Endometrial microvascular endothelial cells (primary cell): ENCODE measurements around the gene GPR101. TPM values are rescaled to one million over a fixed set of nuclear protein-coding genes. Genes with fewer than 3 reads are reported as not detected.

Source experiments
- in situ Hi-C: cut with HindIII; loops from 2 replicates; pipeline ENCODE4 v1.10.0; 2017; ENCODE audit warnings: low sequenced_read_pairs, low pct_unique_long_range_greater_than_20kb; ENCODE audit errors: inconsistent ontology term
- total RNA-seq: library from RNA; depleted of rRNA; stranded (reverse); fragments of >200 nt; gene quantifications from one replicate; pipeline ENCODE4 v1.2.3, GENCODE V29; 2015; ENCODE audit errors: inconsistent ontology term

The GPR101 gene
- not detected for total RNA-seq

- in situ Hi-C loops = no loop called here
Measured at GRCh38 chrX:137033774-137034507, at the start of gene GPR101. Gene GPR101, minus strand, starts transcription at chrX:137033995. Its CDS starts 2,321 bp downstream, at chrX:137031674.

- in situ Hi-C loops = no loop called here
Measured at GRCh38 chrX:137081239-137081638, 47.4 kb upstream of the GPR101 start.

- in situ Hi-C loops = no loop called here
Measured at GRCh38 chrX:137072396-137072795, 38.6 kb upstream of the GPR101 start.

GRCh38 chrX:137071596-137071995 lies 37.8 kb upstream of the GPR101 start:
- in situ Hi-C loops = no loop called here

GRCh38 chrX:137067147-137067546 lies 33.4 kb upstream of the GPR101 start:
- in situ Hi-C loops = no loop called here

- in situ Hi-C loops = no loop called here
Measured at GRCh38 chrX:137062915-137063617, 29.3 kb upstream of the GPR101 start.

- in situ Hi-C loops = no loop called here
Measured at GRCh38 chrX:137058339-137059127, 24.7 kb upstream of the GPR101 start.

DNA sequence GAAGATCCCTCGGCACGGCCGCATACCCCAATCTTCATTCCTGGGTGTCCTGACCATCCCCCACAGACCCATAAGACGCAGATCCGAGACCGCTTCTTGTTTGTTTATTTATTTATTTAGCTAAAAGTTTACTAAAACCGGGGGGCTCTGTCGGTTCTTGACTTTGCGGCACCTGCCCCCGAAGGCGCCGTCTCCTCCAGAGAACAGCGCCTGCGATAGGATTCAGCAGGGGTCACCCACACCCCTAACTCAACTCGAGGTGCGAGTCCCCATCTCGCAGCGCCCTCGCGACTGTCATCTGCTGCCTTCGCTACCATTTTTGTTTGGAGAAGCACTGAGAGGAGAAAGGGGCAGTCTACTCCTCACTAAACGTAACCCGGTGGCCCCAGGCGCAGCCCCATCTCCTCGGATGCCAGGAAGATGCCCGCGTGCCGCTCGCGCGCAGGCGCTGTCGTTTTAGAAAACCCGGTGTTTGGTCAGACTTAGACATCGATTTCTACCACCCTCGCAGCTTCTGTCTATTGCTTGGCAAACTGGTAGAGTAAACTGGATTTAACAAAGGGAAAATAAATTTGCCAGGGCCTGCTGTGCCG lies 18.9 kb upstream of the GPR101 start:
- in situ Hi-C loops = no loop called here

DNA sequence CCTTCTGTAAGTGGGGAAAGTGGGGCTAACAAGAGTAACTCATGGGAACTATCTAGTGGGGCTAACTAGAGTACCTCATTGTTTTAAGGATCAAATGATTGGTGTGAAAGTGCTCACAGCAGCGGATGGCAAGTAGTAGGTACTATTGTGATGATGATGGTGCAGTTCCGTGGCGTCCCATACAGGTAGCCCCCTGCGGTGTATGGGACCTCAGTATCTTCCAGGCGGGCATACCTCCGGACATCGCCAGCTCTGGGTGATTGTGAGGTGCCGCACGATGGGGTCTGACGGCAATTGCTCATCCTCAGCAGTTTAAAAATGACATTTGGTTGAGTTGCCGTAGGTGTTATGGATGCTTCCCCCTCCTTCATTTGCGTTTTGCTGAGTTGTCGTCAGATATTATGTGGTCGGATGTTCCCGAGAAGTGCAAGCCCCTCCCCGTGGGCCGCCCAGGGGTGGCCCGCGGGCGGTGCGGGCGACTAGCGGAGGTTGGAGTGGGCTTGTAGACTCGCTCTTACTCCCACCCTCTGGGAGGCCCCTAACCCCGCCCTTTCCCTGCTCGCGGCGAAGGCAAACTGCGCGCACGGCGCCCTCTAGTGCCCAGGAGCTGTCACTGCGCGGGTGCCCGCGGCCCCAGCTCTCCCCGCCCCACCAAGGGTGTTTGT lies 18.3 kb upstream of the GPR101 start:
- in situ Hi-C loops = no loop called here

GRCh38 chrX:137044893-137045292 lies 11.1 kb upstream of the GPR101 start:
- in situ Hi-C loops = no loop called here

- in situ Hi-C loops = no loop called here
Measured at GRCh38 chrX:137043736-137044135, 9.9 kb upstream of the GPR101 start.

DNA sequence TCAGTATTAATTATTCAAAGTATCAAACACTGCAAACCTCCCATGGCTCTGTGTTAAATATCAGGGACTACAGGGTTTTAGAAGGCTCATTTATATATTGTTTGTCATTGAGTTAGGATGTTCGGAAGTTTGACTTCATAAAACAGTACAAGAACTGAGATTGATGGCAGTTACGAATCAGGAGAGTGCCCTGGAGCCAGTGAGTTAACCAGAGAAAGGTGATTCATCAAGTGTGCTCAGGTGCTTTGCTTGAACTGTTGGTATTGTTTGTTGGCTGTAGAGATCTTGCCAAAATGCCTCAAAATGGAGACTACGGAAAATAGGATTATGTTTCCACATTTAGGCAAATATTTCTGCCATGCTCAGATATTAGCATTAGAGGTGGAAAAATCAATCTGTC lies 7.5 kb upstream of the GPR101 start:
- in situ Hi-C loops = no loop called here

- in situ Hi-C loops = no loop called here
Measured at GRCh38 chrX:137040113-137040794, 6.5 kb upstream of the GPR101 start.

DNA sequence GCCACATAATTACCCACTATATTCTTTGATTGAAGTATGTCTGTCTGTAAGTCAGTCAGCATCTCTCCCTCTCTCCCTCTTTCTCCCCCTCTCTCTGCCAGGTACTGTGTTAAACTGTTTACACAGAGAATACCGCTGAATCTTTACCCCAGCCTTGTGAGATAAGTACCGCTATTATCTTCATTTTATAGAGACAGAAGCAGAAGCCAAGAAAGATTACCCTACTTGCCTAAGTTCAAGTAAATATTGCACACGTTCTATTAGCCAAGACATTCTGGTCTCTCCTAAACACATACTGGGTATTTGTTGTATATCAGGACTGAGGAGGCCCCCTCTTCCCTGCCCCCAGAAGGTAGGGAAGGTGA lies 695 bp upstream of the GPR101 start:
- in situ Hi-C loops = no loop called here

GRCh38 chrX:137032841-137033773 lies 688 bp downstream of the GPR101 start:
- in situ Hi-C loops = no loop called here

DNA sequence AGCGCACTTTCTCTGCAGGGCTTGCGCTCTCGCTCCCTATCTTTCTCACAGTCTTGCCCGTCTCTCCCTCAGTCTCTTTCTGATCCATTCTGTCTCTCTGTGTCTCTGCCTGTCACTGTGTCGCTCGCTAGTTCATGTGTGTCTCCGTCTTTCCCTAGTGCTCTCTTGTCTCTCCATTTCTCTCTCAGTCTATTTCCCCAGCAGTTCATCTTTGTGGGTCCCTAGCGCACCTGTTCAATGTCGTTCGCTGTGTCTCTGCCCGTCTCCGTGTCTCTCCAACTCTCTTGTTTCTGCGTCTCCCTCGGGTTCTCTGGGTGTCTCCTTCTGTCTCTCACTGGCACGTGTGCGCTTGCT lies 1.5 kb downstream of the GPR101 start:
- in situ Hi-C loops = no loop called here

DNA sequence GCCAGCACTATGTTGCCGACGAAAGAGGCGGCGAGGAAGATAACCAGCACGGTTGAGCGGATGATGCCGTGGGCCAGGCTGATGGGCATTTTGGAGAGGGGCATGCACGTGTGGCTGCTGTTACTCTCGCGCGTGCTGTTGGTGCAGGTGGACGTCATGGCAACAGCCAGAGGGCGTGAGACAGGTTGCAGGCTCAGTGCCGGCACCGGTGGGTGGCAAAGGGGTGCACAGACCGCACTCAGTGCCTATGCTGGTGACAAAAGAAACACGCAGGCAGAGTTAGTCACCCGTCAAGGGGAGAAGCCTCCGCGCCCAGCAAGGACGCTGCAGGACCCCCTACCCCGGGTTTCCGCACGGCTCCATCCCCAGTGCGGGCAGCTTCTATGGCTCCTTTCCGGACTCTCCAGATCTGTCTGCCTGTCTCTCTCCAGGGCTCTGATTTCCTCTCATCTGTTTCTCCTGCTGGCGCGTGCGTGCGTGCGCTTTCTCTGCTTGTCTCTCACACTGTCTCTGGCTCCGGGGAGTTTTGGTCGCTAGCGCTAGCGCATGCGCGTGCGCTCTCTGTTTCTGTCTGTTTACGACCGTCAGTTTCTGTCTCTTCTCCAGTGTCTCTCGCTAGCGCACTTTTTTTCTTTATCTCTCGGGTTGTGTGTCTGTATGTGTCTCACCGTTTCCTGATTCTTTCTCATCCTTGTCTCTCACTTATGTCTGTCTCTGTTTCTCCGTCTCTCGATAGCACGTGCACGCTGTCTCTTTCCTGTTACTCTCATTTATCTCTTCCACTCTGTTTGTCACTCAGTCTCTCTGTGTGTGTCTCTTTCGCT lies 2.1 kb downstream of the GPR101 start:
- in situ Hi-C loops = no loop called here
